GM21423 (cell line): ENCODE data around the gene CEP112.
"Not testable (repeated sequence)": the region's sequence is repeated elsewhere in the genome, so short reads cannot be mapped to it uniquely, and the experiment has no call there.

Experiments used
- ATAC-seq: cut with Tn5 transposase; IDR thresholded peaks from one replicate; pipeline ENCODE4 v1.9.1; 2021; ENCODE audit warnings: mild to moderate bottlenecking, moderate library complexity; ENCODE audit not compliant: unreplicated experiment

Gene CEP112

GRCh38 chr17:65745241-65745640 is 446.7 kb downstream of the CEP112 start:
- ATAC-seq = no peak

- ATAC-seq = no peak
These were observed 448.7 kb downstream of the CEP112 start for GRCh38 chr17:65743308-65743655.

- ATAC-seq = no peak
These were observed 449.3 kb downstream of the CEP112 start for GRCh38 chr17:65742403-65743307.

- no peak for ATAC-seq
These were observed 450.2 kb downstream of the CEP112 start for GRCh38 chr17:65741710-65742109.

- ATAC-seq = no peak
These were observed 452.9 kb downstream of the CEP112 start for GRCh38 chr17:65739034-65739433.

- no peak for ATAC-seq
These were observed 454.5 kb downstream of the CEP112 start for GRCh38 chr17:65737451-65737850.

- ATAC-seq = no peak
These were observed 458.6 kb downstream of the CEP112 start for GRCh38 chr17:65733314-65733713.

GRCh38 chr17:65732667-65733066 is 459.3 kb downstream of the CEP112 start:
- not testable (repeated sequence) for ATAC-seq

- no peak for ATAC-seq
These were observed 461.2 kb downstream of the CEP112 start for GRCh38 chr17:65730711-65731169.

- ATAC-seq = no peak
These were observed 462.7 kb downstream of the CEP112 start for GRCh38 chr17:65729207-65729606.

GRCh38 chr17:65727832-65728231 is 464.1 kb downstream of the CEP112 start:
- ATAC-seq = no peak

- ATAC-seq = no peak
These were observed 464.7 kb downstream of the CEP112 start for GRCh38 chr17:65727246-65727645.

- no peak for ATAC-seq
These were observed 468.3 kb downstream of the CEP112 start for GRCh38 chr17:65723431-65724151.

- ATAC-seq = no peak
These were observed 473.3 kb downstream of the CEP112 start for GRCh38 chr17:65718601-65719000.

- ATAC-seq = no peak
These were observed 479.3 kb downstream of the CEP112 start for GRCh38 chr17:65712383-65713267.

GRCh38 chr17:65711671-65712276 is 480.2 kb downstream of the CEP112 start:
- ATAC-seq = no peak

GRCh38 chr17:65707780-65708179 is 484.2 kb downstream of the CEP112 start:
- ATAC-seq = no peak

- no peak for ATAC-seq
These were observed 487.2 kb downstream of the CEP112 start for GRCh38 chr17:65704731-65705130.

GRCh38 chr17:65703891-65704290 is 488.0 kb downstream of the CEP112 start:
- no peak for ATAC-seq

- no peak for ATAC-seq
These were observed 492.5 kb downstream of the CEP112 start for GRCh38 chr17:65699459-65699858.
